ENCODE data around the gene GNG2.

- TF ChIP-seq, protein P1, sequence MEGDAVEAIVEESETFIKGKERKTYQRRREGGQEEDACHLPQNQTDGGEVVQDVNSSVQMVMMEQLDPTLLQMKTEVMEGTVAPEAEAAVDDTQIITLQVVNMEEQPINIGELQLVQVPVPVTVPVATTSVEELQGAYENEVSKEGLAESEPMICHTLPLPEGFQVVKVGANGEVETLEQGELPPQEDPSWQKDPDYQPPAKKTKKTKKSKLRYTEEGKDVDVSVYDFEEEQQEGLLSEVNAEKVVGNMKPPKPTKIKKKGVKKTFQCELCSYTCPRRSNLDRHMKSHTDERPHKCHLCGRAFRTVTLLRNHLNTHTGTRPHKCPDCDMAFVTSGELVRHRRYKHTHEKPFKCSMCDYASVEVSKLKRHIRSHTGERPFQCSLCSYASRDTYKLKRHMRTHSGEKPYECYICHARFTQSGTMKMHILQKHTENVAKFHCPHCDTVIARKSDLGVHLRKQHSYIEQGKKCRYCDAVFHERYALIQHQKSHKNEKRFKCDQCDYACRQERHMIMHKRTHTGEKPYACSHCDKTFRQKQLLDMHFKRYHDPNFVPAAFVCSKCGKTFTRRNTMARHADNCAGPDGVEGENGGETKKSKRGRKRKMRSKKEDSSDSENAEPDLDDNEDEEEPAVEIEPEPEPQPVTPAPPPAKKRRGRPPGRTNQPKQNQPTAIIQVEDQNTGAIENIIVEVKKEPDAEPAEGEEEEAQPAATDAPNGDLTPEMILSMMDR (IDR thresholded peaks at IDR 0.05): no peak
- no peak for TF ChIP-seq POLR2A (IDR thresholded peaks at IDR 0.05)
Observed at GRCh38 chr14:51957950-51958349, 97.5 kb downstream of the GNG2 start.

Measured in uterus (tissue), 2 donors.